NK-92 treated with Interleukin-12 subunit alpha and Interleukin-12 subunit beta, amount 100 ng/mL, for 24 hours (cell line): ENCODE results near the gene ERBB4.
"Not testable (repeated sequence)": the region's sequence is repeated elsewhere in the genome, so short reads cannot be mapped to it uniquely, and the experiment has no call there.

Experiments
- DNase-seq: peaks from one replicate; lab custom pipeline; 2025; lab: John Stamatoyannopoulos, UW

The ERBB4 gene

GRCh38 chr2:212223696-212224095, 314.9 kb downstream of the ERBB4 start:
- DNase-seq: no peak

GRCh38 chr2:212213191-212213590, 325.4 kb downstream of the ERBB4 start:
- no peak for DNase-seq

- no peak for DNase-seq
These were observed 330.1 kb downstream of the ERBB4 start for GRCh38 chr2:212208467-212208866.

GRCh38 chr2:212197776-212198175, 340.8 kb downstream of the ERBB4 start:
- DNase-seq: no peak

- no peak for DNase-seq
These were observed 343.0 kb downstream of the ERBB4 start for GRCh38 chr2:212195626-212196025.

- DNase-seq: no peak
These were observed 344.2 kb downstream of the ERBB4 start for GRCh38 chr2:212194396-212194795.

GRCh38 chr2:212193803-212194202, 344.8 kb downstream of the ERBB4 start:
- DNase-seq: no peak

GRCh38 chr2:212193056-212193455, 345.5 kb downstream of the ERBB4 start:
- no peak for DNase-seq

GRCh38 chr2:212191438-212191837, 347.2 kb downstream of the ERBB4 start:
- DNase-seq: not testable (repeated sequence)

GRCh38 chr2:212186166-212186565, 352.4 kb downstream of the ERBB4 start:
- no peak for DNase-seq

GRCh38 chr2:212181646-212182045, 357.0 kb downstream of the ERBB4 start:
- no peak for DNase-seq

- no peak for DNase-seq
These were observed 358.1 kb downstream of the ERBB4 start for GRCh38 chr2:212180408-212181083.

- DNase-seq: no peak
These were observed 360.9 kb downstream of the ERBB4 start for GRCh38 chr2:212177724-212178123.

- DNase-seq: no peak
These were observed 362.5 kb downstream of the ERBB4 start for GRCh38 chr2:212176151-212176550.

- no peak for DNase-seq
These were observed 364.7 kb downstream of the ERBB4 start for GRCh38 chr2:212173756-212174510.

GRCh38 chr2:212173331-212173730, 365.3 kb downstream of the ERBB4 start:
- DNase-seq: no peak

- DNase-seq: no peak
These were observed 368.2 kb downstream of the ERBB4 start for GRCh38 chr2:212170382-212170781.

- DNase-seq: no peak
These were observed 380.5 kb downstream of the ERBB4 start for GRCh38 chr2:212158081-212158480.

- no peak for DNase-seq
These were observed 381.6 kb downstream of the ERBB4 start for GRCh38 chr2:212157012-212157411.

GRCh38 chr2:212156088-212156487, 382.5 kb downstream of the ERBB4 start:
- DNase-seq: no peak

GRCh38 chr2:212154477-212154878, 384.1 kb downstream of the ERBB4 start:
- DNase-seq: no peak

GRCh38 chr2:212153923-212154322, 384.7 kb downstream of the ERBB4 start:
- DNase-seq: no peak

GRCh38 chr2:212147921-212148513, 390.6 kb downstream of the ERBB4 start:
- no peak for DNase-seq
